TTC549 (cell line): Measurements from ENCODE around the gene GPR15LG.

Experiments
- FAIRE-seq: peaks from 2 replicates; lab custom pipeline; 2012; peaks lifted over from hg19 to GRCh38; lab: Jason Lieb, UNC

The GPR15LG gene

GRCh38 chr10:84214612-84215235 is 41.1 kb downstream of the GPR15LG start:
- no peak for FAIRE-seq

GRCh38 chr10:84216834-84217233 is 43.2 kb downstream of the GPR15LG start:
- FAIRE-seq = no peak

GRCh38 chr10:84217746-84218145 is 44.1 kb downstream of the GPR15LG start:
- no peak for FAIRE-seq

GRCh38 chr10:84221916-84222315 is 48.3 kb downstream of the GPR15LG start:
- FAIRE-seq = no peak

- no peak for FAIRE-seq
Measured at GRCh38 chr10:84224411-84225028, 50.9 kb downstream of the GPR15LG start.

- FAIRE-seq = no peak
Measured at GRCh38 chr10:84225427-84226173, 52.0 kb downstream of the GPR15LG start, which contains the start of gene LRIT2. LRIT2 (minus strand) TSS chr10:84225544; CDS start chr10:84225520, 24 bp downstream.

GRCh38 chr10:84226616-84227015 is 53.0 kb downstream of the GPR15LG start:
- FAIRE-seq = no peak

GRCh38 chr10:84227810-84228209 is 54.2 kb downstream of the GPR15LG start:
- FAIRE-seq = no peak

GRCh38 chr10:84230359-84230758 is 56.8 kb downstream of the GPR15LG start:
- no peak for FAIRE-seq

- no peak for FAIRE-seq
Measured at GRCh38 chr10:84232376-84232775, 58.8 kb downstream of the GPR15LG start.

- no peak for FAIRE-seq
Measured at GRCh38 chr10:84233940-84234339, 60.3 kb downstream of the GPR15LG start.

GRCh38 chr10:84234479-84234878 is 60.9 kb downstream of the GPR15LG start:
- FAIRE-seq = no peak
